Umbilical cord (tissue), 2 donors: ENCODE data around the gene SHKBP1. TPM values are rescaled to one million over a fixed set of nuclear protein-coding genes. Genes with fewer than 3 reads are reported as not detected.

ENCODE experiments used
- DNase-seq: peaks from one replicate; pipeline ENCODE4 v3.0.0-alpha.2; 2015; ENCODE audit warnings: low spot score
- total RNA-seq: library from RNA; depleted of rRNA; stranded (reverse); fragments of >200 nt; gene quantifications from one replicate; pipeline ENCODE4 v1.2.3, GENCODE V29; 2014; ENCODE audit warnings: low replicate concordance; ENCODE audit not compliant: insufficient read depth

The SHKBP1 gene
- total RNA-seq, 1 donor from 2014 or later: 6.3 TPM

- no peak for DNase-seq
Observed at GRCh38 chr19:40630571-40631160, 54.0 kb downstream of the SHKBP1 start.

GRCh38 chr19:40632311-40633036 is 55.8 kb downstream of the SHKBP1 start:
- DNase-seq: no peak

DNA sequence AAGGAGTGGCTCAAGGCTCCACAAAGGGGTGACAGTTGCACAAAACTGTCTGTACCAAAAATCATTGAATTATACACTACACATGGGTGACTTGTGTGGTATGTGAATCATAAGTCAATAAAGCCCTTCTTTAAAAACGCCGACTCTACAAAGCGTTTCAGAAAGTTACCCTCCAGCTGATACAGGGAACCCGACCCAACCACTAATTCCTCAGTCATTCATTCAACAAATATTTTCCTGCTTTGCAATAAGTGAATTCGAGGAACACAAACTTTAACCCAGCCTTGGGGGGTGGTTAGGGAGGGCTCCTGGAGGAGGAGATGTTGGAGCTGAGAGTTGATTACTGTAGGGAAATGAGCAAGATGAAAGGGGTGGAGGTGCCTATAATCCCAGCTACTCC is 56.5 kb downstream of the SHKBP1 start:
- no peak for DNase-seq

GRCh38 chr19:40638327-40638726 is 61.7 kb downstream of the SHKBP1 start:
- no peak for DNase-seq

DNA sequence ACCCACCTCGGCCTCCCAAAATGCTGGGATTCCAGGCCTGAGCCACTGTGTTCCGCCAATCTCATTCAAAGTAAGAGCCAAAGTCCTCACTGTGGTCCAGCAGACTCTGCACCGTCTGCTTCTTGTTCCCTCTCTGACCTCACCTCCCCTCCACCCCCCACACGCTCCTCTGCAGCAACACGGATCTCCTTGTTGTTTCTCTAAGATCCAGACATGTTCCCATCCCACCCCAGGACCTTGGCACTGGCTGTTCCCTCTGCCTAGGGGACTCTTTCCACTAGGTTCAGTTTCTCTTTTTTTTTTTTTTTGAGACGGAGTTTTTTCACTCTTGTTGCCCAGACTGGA is 62.9 kb downstream of the SHKBP1 start:
- no peak for DNase-seq

DNA sequence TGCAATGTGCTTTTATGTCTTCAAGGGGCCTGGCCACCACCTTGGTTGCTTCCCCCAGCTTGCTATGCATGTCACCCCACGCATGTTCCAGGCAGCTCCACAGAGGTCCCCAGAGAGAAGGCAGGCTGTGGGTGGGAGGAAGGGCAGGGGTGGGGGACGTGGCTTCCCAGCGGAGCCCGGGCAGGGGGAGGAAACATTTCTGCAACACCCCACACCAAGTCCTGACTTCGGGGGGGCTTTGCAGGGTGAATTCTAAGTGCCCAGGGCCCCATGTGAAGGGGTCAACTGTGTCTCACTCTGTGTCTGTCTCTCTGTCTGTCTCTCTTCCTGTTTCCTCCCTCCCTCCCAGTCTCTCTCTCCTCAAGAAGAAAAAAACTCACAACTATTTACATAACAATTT is 64.1 kb downstream of the SHKBP1 start:
- DNase-seq: peak; percentile 34

Other genes starting within 250 kb of the SHKBP1 start
- gene C19orf47, start 228.5 kb upstream of the SHKBP1 start, total RNA-seq: 3.4 TPM
- gene PLD3, start 228.2 kb upstream of the SHKBP1 start, total RNA-seq: 280 TPM
- 0.72 TPM for gene HIPK4, start 186.7 kb upstream of the SHKBP1 start, total RNA-seq
- gene PRX, start 163.5 kb upstream of the SHKBP1 start, total RNA-seq: 2.6 TPM
- 17.1 TPM for gene SERTAD1, start 150.9 kb upstream of the SHKBP1 start, total RNA-seq
- gene SERTAD3, start 132.5 kb upstream of the SHKBP1 start, total RNA-seq: 37.1 TPM
- 92.9 TPM for gene BLVRB, start 111.1 kb upstream of the SHKBP1 start, total RNA-seq
- gene SPTBN4, start 109.9 kb upstream of the SHKBP1 start, total RNA-seq: 5.8 TPM
- gene LTBP4, start 24.5 kb downstream of the SHKBP1 start, total RNA-seq: 92.7 TPM
- gene NUMBL, start 113.8 kb downstream of the SHKBP1 start, total RNA-seq: 27.2 TPM
- gene COQ8B, start 140.0 kb downstream of the SHKBP1 start, total RNA-seq: 15.9 TPM
- 7.5 TPM for gene ITPKC, start 140.2 kb downstream of the SHKBP1 start, total RNA-seq
- gene ACTMAP, start 173.6 kb downstream of the SHKBP1 start, total RNA-seq: 1.7 TPM
- 11.1 TPM for gene SNRPA, start 174.3 kb downstream of the SHKBP1 start, total RNA-seq
- 14.9 TPM for gene MIA, start 198.6 kb downstream of the SHKBP1 start, total RNA-seq
- gene RAB4B, start 201.4 kb downstream of the SHKBP1 start, total RNA-seq: 3.1 TPM
- gene EGLN2, start 222.3 kb downstream of the SHKBP1 start, total RNA-seq: 58.0 TPM